Fibroblast of skin of abdomen (primary cell): ENCODE results near the gene IQGAP3.

Source experiments
- DNase-seq: peaks from one replicate; pipeline ENCODE4 v3.0.0-alpha.2; 2013

Gene IQGAP3

GRCh38 chr1:156509424-156510034 lies 62.8 kb downstream of the IQGAP3 start:
- no peak for DNase-seq

DNA sequence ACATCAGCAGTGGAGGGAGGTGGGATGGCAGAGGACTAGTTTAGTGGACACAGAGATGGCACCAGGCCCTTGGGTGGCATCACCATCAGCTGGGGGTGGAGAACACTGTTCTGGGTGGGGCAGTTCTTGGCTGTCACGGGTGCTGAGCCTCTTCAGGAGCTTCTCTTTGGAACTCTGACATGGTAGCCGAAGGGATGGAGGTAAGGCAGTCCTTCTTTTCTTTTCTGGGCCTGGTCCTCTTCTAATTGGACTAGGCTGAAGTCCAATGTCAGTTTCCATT lies 63.5 kb downstream of the IQGAP3 start:
- no peak for DNase-seq

GRCh38 chr1:156508205-156508954 lies 64.0 kb downstream of the IQGAP3 start:
- peak; percentile 11 for DNase-seq

GRCh38 chr1:156506450-156506849 lies 65.9 kb downstream of the IQGAP3 start:
- DNase-seq = no peak

GRCh38 chr1:156505679-156506298 lies 66.6 kb downstream of the IQGAP3 start:
- DNase-seq = no peak

- peak; percentile 100 for DNase-seq
These were observed 67.3 kb downstream of the IQGAP3 start for GRCh38 chr1:156504821-156505678.

DNA sequence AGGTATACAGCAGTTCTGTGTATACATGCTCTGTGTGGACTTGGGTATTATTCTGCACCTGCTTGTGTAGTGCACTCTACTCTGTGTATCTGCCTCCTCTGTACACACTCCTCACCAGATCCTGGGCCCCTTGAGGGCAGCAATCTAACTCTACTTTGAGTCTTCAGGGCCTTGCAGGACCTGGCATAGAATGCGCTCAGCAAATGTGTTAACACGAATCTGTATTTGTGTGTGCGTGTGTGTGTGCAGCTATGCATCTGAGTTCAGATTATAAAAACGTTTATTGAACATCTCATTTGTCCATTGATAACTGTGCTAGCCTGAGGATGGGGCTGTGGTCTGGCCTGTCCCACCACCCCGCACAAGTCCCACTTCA lies 67.9 kb downstream of the IQGAP3 start:
- DNase-seq = peak; percentile 14

- peak; percentile 23 for DNase-seq
These were observed 68.5 kb downstream of the IQGAP3 start for GRCh38 chr1:156503698-156504437.

GRCh38 chr1:156502894-156503697 lies 69.3 kb downstream of the IQGAP3 start:
- DNase-seq = peak; percentile 91

DNA sequence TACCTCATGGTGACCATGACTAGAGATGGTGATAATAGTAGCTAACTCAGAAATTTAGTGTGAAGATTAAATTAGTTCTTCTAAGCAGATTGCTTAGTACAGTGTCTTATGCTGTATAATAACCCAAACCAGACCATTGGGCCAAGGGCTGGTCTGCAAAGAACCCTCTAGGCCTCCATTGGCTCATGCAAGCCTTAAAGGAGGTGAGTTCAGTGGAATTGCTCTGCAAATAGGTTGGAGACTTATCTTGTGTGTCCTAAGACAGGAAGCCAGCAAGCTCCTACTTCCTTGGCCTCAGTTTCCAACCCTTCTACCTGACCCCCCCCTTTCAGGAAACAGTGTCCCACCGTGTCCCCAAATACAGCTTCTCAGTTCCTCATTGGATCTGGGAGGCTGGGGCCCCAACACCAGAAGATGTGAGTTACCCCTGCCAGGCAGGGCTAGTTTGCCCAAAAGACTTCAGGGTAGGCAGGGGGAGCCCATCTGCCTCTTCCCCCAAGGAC lies 69.9 kb downstream of the IQGAP3 start:
- DNase-seq = no peak

DNA sequence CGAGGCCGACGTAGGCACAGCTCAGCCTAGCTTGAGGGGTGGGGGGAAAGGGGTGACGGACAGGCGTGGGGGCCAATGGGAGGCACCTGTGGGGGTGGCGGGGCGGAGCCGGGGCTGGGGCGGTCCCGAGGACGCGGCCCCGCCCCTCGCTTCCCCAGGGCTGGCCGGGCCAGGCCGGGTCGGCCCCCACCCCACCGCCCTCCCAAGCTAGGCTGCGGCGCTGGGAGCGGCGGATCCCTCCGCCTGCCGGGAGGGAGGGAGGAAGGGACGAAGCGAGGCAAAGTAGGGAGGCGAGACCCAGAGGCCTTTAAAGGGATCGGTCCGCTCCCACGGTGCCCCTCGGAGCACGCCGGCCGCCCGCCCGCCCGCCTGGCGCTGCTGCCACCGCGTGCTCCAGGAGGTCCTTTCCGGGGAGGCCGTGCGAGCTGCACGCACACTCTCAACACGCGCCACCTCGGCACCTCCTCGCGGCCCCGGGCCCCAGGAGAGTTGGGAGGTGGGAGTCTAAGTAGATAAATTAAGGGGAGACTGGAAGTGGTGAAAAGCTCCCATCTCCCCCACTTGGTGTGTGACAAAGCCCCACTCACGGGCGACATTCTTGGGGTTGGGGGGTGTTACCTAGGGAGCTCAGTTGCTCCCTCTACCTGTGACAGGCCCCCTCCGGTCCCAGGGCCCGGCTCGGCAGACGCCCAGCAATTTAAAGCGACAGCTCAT lies 71.4 kb downstream of the IQGAP3 start:
- DNase-seq = peak; percentile 98

DNA sequence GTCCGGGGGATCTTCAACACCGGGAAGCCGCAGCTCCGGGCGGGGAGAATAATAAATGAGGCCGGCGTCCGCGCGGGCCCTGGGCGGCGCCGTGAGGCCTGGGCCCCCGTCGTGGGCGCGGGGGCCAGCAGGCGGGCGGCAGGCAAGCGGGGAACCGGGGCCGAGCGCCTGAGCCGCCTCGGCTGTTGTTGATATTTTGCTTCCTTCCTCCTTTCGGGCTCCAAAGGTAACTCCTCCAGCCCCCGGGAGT lies 71.9 kb downstream of the IQGAP3 start, which contains the start of gene MEF2D:
Gene MEF2D, minus strand, starts transcription at position 233 of the 250 bp plus-strand sequence. CDS start 17,483 bp downstream, outside the sequence.
- DNase-seq = no peak

DNA sequence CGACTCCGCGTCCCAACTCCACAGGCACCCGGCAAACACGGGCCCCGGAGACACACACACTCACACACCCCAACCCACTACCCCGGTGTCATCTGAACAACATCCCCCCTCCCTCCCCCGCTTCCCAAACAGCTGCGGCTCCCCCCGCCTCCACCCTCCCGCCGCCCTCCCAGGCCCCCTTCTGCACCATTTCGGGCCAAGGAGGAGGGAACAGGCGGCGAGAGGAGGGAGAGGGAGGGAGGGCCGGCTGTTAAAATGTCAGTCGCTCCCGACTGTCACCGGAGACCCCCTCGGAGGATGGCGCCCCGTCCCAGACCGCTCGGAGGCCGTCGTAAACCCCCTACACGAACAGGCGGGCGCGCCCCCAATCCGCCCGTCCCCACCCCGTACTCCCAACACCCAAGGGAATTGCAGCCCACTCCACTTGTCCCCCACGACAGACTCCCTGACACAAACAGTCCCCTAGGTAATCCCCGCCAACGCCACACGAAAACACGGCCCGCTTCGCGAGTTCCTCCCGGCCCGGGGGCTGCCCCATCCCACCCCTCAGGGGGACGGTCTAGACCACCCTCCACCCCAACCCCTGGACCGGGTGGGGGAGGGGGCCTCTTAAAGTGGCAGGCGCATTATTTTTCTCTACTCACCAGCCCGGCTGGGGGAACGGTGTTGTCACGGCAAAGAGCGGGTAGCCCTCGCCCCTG lies 72.4 kb downstream of the IQGAP3 start:
- DNase-seq = no peak

DNA sequence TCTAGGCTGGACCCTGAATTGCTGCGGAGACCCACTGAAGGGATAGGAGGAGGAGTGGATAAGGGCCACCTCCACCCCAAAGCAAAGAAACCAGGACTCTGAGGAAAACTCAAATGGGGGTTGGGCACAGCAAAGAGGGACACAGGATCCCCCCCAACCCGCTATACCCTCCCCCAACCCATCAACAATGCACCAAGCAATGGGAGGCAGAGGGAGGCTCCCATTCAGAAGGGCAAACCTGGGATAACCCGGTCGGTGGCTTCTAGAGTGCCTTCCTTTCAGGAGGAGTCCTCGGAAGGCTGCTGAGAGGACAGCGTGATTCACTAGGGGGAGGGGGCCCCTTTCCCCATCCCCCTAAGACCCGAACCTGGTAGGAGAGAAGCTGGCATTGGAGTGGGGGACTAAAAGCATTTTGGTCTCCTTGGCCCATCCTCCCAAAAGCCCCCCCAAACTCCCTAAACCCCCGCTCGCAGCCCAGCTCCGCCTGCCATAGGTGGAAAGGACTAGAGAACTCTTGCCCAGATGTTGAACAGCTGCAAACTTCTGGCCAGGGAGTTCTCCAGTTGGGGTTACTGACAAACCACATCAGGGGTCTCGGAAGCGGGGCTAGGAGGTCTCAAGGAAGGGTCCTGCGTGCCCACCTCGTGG lies 73.0 kb downstream of the IQGAP3 start:
- DNase-seq = no peak

- DNase-seq = no peak
These were observed 73.8 kb downstream of the IQGAP3 start for GRCh38 chr1:156498432-156499193.

DNA sequence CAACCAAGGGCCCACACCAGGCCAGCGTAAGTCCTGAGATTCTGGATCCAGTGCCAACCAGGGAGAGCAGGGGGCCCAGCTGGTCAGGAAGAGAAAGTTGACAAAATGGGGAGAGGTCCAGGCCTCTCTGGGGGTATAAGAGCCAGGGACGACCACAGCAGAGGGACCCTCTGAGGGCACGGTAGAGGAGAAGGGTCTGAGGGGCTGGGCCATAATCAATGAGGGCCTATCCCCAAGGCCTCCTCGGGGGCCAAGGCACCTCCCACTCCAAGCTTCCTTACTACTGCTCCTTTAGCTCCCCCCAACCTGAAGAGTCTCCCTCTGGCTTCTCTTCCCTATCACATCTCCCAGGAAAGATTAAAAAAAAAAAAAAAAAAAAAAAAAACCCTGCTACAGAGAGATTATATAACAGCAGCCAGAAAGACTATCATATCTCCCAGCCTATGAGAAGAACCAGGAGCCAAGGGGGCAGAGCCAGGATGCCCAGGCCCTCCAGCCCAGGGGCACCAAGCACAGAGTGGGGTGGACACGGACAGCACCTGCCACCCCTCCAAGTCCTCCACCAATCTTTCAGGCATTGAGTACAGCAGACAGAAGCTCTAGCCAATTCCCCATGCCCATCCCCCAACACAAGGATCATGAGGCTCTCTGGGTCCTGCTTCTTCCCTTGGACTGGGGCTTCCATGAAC lies 74.5 kb downstream of the IQGAP3 start:
- DNase-seq = no peak

GRCh38 chr1:156497078-156497742 lies 75.2 kb downstream of the IQGAP3 start:
- DNase-seq = no peak
